Adipose tissue (tissue), 3 donors: ENCODE data around the gene GADD45G. TPM values are rescaled to one million over a fixed set of nuclear protein-coding genes. Genes with fewer than 3 reads are reported as not detected.

Experiments
- H3K27ac ChIP-seq: one replicate; pipeline ENCODE4 v1.5.1; 2013; ENCODE audit warnings: low read depth, low read length
- WGBS, 3 donors: extraction: QIAGEN DNeasy Blood & Tissue Kit; methylation state at CpG; one replicate each; pipeline ENCODE4 v1.1.7; 2013; 5-methylcytosine and 5-hydroxymethylcytosine counted together
- polyA plus RNA-seq, 3 donors: library from polyadenylated mRNA; stranded (reverse); fragments of 200-250 nt; gene quantifications; one replicate each; pipeline ENCODE4 v1.2.3, GENCODE V29; 2013
- donor health status: healthy with polysubstance abuse.
- donor health status: Bipolar disorder and iron deficiency.
- donor health status: healthy.

The GADD45G gene
- polyA plus RNA-seq, 3 donors: 5.3 to 45.2 (median 17.8) TPM

DNA sequence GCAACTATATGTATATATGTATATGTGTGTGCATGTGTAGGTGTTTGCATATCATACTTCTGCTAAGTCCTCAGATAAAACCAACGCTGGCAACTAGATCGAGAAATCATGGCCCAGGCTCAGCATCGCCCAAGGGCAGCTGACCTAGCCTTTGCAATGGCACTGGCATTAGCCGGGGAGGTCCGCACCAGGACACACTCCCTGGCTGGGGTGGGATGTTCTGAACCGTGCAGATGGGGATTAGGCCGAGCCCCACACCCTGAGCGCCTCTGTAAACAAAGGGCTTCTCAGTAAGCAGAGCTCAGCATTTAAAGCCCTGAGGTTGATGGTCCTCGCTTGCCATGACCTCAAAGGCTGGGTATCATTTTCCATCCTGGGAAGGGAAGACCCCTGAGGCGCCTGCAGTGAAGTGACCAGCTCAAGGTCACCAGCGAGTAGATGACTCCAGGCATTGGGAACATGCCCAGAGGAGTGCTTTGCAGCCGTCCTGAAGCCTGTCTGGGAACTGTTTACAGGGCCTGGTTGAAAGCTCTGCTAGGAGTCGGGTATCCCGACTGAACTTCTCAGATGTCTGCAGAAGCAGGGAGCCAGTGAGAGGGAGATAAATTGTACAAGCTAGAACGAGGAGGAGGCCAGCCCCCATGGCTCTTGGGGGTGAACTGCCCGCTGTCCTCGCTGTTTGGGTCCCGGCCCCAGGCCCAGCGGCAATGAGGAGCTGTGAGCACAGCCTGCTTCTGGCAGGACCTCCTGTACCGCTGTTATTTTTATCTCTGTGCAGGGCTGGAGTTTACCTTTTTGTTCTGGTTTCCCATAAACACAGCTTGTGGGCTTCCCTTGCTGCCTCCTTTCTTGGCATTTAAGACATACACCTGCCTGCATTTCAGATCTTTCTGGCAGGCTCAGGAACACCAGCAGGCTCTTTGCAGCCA is 18.4 kb downstream of the GADD45G start:
- H3K27ac ChIP-seq: no peak overlapping the region
- WGBS, 3 donors: 53 to 93% (median 86%) methylated on average over 20 of the region's 20 CpGs

DNA sequence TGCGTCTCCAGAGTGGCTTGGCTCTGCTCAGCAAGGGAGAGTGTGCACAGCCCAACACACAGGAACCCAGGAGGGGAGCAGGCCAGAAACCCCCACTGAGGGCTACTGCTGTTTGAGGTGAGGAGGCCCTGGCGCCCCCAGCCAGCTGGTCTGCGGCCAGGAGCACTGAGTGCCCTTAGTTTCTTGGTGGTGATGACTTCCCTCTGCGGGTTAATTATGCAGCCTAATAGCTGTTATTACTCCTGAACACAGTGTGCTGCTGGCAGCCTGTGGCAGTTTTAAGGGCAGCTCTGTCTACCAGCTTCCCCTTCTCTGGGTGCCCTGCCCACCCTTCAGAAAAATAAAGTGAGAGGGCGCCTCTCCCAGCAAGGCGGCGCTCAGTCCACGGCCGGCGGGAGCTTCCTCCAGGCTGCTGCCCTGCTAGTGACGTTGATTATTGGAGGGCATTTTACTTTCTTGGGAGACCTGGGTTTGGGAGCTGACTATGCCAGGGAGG is 19.2 kb downstream of the GADD45G start:
- WGBS, 3 donors: 65 to 70% (median 65%) methylated on average over 11 of the region's 11 CpGs
- no peak overlapping the region for H3K27ac ChIP-seq

DNA sequence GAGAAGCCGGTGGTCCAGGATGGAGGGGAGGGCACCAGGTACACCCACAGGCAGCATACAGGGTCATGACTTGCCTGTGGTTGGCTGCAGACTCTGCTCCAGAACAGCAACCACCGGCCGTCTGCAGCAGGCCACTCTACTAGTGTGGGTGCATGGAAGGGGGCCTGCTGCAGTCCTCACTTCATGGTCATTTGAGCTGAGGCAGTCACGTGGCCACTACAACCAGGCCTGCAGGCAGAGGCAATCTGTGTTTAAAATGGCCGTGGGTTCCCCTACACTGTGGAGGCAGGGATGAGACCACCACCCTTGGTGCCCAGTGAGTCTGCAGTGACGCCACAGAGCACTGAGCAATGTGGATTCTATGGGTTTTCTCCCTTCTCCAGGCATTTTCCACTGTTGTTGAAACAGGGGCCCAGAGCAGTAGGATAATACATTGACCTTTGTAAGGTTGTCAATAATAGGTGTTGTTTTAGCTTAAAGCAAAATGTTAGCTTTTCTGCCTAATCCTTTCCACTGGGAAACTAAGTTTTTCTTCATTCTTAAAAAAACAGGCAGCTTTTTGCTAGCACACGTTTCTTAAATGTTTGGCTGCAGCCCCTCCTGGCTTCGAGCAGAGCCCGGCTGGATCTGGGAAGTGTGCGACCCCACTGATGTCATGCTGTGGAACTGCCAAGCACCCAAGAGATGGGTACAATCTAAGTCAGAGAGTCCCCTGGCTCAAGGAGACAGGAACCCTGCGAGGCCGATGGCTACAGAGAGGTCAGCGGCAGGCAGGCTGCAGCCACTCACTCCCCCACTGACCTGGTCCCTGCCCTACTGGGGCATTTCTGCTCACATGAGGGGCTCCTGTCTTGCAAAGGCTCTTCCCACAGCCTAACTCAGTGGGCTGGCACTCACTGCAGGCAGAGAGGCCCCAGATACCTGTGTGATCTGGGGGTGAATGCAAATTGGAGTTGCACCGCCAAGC is 21.2 kb downstream of the GADD45G start:
- H3K27ac ChIP-seq: no peak overlapping the region
- 91 to 94% (median 93%) methylated on average over 14 of the region's 14 CpGs for WGBS, 3 donors

DNA sequence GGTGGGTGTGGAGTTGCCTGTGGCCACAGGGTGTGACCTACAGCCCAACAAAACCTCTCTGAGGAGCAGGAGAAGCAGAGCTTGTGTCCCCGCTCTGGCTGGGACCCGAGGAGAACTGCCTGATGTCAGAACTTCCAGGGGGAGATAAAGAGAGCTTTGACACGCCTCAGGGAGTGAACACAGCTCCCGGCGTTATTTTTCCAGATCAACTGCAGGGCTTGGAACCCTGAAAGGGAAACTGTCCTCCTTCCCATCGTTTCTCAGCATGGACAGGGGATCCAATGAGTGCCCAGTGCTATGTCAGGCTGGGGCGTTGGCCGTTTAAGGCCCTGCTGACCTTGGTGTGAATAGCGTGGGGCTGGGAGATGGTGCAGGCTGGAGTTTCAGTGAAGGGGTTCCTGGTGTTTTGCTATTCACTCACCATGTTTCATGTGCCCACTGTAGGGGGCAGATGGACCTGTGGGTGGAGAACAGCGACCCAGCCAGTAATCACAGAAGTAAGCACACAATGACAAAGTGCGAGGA is 22.0 kb downstream of the GADD45G start:
- no peak overlapping the region for H3K27ac ChIP-seq
- 47 to 75% (median 71%) methylated on average over 11 of the region's 11 CpGs for WGBS, 3 donors

DNA sequence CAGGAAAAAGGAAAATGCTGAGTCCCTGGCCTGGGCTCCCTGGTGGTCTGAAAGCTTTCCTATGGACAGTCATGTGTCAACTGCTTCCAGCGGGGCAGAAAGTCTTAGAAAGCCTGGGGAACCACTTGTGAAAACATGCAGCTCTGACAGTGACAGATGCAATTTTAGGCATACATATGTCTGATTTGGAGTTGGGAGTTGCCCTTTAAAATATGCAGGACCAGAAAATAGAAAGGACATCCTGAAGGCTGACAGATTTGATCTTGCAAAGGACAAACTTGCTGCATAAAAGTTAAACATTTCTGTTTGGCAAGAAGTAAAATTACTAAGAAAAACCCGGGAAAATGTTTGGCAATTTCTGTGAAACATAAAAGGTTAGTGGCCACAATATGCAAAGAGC is 23.8 kb downstream of the GADD45G start:
- WGBS, 3 donors: 54 to 78% (median 57%) methylated on average over 2 of the region's 2 CpGs

DNA sequence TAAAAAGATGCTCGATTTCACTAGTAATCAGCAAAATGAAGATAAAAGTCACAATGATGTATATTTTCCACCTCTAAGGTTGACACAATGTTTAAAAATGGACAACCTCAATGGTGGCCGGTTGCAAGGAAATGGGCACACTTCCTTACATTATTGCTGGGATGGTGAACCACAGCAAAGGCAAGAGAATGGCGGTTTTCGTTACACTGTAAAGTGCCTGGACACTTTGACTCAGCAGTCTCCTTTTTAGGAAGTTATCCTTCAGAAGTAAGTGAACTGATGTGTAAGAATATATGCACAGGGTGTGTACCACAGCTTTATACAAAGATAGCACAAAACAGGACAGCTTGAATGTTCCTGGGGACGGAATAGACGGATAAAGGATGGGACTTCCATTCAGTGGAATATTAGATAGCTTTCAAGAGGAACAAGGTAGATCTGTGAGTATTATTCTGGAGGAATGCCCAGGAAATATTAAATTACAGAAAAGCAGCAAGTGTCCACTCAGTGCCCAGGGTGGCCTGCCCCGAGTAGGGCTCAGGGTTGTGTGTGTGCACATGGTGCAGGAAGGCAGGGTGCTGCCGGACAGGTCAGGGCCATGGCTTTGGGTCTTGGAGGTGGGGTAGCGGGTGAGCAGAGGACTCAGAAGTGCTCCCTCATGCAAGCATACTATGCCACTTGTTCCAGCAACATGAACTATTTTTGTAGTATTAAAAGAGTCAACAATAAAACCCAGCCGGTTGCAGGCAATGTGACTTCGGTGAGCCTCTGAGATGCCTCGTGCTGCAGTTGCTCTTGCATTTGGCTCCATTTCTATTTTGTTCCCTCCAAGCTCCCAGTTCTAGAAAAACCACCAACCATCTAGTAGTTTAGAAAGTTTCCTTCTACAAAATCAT is 24.5 kb downstream of the GADD45G start:
- WGBS, 3 donors: 77 to 93% (median 82%) methylated on average over 12 of the region's 12 CpGs

More for the DNA sequence above, 23.8 kb downstream of the GADD45G start:
- no peak overlapping the region for H3K27ac ChIP-seq

DNA sequence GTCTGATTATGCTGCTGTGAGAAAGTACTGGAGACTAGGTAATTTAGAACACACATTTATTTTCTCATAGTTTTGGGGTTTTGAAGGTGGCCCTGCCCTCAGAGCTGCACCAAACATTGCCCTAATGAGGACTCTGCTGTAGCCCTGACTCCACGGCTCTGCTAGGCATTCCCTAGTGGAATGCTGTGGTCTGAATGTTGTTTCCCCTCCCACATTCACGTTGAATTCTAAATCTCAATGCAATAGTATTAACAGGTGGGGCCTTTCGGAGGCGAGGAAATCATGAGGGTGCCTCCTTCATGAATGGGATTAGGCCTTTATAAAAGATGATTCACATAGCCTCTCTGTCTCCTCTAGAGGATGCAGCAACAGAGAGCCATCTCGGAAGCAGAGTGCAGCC is 25.7 kb downstream of the GADD45G start:
- H3K27ac ChIP-seq: no peak overlapping the region
- 91 to 92% (median 91%) methylated on average over 5 of the region's 5 CpGs for WGBS, 3 donors

More for the DNA sequence above, 24.5 kb downstream of the GADD45G start:
- no peak overlapping the region for H3K27ac ChIP-seq

DNA sequence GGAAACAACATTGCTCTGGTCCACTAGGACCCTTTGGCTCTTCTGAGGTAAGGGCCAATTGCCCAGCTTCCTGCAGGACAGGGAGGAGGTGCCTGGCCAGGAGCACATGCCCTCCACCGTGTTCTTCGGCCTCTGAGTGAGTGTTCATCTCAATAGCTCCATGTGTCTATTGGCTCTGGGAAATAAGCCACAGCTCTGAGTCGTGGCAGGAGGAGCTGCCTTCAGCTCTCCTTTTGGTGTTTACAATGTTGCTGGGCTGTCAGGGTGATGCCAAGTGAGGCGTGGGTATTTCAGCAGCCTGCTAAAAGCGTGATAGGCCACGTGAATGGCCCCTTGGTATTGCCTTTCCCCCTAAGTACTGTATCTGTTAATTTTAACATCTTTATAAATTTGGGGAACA is 26.6 kb downstream of the GADD45G start:
- H3K27ac ChIP-seq: no peak overlapping the region
- WGBS, 3 donors: 57 to 81% (median 76%) methylated on average over 6 of the region's 6 CpGs

DNA sequence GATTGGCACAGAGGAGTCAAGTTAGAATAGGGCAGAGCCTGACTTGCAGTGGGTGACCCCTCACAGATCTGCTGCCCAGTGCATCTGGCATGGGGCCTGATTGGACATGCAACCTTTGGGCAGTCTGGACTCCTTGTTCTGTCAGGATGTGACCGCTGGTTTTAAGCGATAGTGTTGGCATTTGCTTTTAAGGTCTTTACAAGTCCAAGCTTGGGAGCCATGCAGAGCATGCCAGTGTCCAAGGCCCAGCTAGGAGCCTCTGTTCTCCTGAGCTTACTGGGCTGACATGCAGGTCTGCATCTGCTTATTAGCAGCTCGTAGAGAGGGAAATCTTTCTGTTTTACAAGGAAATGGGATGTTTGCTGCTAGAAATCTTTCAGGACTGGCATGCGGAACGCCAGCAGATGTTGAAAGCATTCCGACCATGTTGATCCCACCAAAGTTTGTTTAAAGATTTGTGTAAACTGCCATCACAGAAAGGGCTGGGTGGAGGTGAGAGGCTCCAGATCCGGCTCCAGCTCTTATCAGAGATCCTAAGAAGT is 27.5 kb downstream of the GADD45G start:
- 69 to 94% (median 84%) methylated on average over 7 of the region's 7 CpGs for WGBS, 3 donors

DNA sequence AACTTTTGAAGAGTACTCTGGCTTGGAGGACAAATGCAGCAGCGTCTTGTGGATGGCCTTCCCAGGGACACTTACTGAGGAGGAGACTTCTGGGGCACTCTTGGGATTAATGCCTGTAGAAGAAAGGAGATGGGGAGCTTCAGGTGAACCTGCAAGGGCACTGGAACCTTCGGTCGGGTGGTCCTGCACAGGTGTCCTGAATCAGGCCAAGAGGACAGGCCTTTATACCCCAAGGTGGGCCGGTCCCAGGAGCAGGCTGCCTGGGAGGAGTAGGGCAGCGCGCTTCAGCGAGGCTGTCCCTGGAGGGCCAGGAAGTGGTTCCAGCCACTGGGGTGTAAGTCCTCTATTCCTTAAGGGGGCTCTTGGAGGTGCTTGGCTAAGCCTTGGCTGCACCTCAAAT is 27.9 kb downstream of the GADD45G start:
- WGBS, 3 donors: 91 to 96% (median 94%) methylated on average over 7 of the region's 7 CpGs
- H3K27ac ChIP-seq: no peak overlapping the region

More for the DNA sequence above, 27.5 kb downstream of the GADD45G start:
- no peak overlapping the region for H3K27ac ChIP-seq

DNA sequence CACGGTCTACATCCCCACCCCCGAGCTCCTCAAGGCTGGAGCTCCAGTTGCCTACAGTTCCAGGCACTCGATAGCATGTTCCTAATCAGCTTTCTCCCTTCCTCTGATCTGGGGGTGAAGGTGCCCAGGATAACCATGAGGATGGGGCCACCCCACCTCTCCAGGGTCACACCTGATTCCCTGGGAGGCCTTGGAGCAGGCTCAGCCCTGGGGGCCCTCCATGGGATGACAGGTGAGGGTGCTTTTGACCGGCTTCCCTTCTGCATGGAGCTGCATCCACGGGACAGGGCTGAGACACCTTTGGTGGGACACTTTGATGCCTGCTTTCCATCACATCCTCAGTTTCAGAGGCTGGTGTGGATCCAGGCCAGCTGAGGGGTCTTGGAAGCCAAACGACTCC is 28.6 kb downstream of the GADD45G start:
- H3K27ac ChIP-seq: no peak overlapping the region
- WGBS, 3 donors: 90 to 96% (median 93%) methylated on average over 6 of the region's 6 CpGs

DNA sequence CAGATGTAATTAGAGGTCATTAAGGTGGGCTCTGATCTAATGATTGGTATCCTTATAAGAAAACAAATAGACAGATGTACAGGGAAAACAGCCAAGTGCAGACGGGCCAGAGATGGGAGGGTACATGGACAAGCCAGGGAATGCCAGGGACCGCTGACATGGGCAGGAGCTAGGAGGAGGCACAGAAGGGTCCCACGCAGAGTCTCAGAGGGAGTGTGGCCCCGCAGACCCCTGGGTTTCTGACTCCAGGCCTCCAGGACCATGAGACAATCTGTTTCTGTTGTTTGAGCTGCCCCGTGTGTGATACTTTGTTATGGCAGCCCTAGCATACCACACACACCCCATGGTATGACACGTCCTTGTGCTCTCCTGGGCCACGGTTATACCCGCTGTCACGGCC is 29.1 kb downstream of the GADD45G start:
- WGBS, 3 donors: 90 to 98% (median 96%) methylated on average over 9 of the region's 9 CpGs
- H3K27ac ChIP-seq: no peak overlapping the region

DNA sequence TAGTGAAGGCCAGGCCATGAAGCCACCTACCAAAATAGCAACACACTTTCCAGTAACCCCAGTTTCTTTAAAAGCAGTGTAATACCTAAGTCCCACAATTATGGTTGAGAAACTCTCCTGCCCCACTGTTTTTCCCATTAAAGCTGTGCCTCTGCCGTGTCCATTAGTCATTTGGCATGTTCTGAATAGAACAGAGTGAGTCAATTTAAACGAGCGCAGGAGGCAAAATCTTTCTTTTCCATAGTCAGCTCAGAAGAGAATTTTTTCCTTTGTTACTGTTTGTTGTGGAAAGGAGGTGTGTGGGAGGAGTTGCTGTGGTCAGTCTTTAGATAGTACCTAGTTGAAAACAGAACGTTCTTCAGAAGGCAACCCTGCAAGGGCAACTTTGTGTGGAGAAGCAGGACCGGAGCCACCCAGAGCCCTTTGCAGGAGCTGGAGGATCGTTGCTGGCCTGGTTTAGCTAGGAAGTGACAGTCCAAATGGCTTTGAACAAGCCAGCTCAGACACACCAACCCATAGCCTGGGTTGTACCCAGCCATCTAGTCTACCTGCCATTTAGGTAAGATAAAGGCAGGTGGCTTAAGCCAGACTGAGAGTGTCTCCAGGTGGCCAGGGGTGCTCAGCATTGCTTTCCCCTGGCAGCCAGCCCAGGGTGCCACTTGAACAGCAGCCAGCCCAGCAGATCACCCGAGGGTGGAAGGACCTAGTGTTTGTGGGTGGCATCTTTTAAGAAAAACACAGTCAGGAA is 30.4 kb downstream of the GADD45G start:
- no peak overlapping the region for H3K27ac ChIP-seq
- WGBS, 3 donors: 51 to 63% (median 60%) methylated on average over 7 of the region's 7 CpGs

DNA sequence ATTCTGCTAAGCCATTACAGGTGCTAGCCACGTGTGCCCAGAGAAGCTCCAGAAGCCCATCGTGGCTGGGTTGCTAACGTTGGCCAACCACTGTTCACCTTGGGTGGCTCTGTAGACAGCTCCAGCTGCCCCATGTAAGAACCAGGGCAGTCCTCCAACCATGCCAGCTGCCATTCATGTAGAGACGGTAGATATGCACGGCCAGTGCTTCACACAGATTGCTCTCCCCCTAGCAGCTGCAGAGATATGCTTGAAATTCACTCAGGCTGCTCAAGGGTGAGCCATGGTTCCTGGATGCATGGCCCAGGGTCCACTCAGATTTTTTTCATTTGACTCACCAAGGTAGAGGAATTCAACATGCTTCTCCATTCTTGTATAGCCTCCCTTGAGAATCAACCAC is 31.0 kb downstream of the GADD45G start:
- no peak overlapping the region for H3K27ac ChIP-seq
- 46 to 93% (median 90%) methylated on average over 5 of the region's 5 CpGs for whole genome bisulfite sequencing, 3 donors

DNA sequence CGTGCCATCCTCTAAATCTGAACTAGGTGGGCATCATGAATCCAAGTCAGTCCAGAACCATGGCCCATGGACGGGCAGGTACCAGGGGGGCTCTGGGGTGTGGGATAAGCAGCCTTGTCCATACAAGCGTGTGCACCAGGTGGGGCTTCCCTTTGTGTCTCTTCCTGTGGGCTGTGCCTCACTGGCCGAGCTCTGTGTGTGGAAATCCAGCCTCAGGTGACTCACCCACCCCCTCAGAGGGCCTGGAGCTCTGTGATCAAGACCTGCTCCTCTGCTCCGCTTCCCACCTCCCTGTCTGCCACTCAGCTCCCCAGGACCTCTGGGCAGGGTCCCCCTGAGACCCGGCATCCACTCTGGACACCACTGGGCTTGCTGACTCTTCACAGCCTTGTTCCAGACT is 33.0 kb downstream of the GADD45G start:
- WGBS, 3 donors: 84 to 96% (median 88%) methylated on average over 6 of the region's 6 CpGs
- H3K27ac ChIP-seq: no peak overlapping the region

DNA sequence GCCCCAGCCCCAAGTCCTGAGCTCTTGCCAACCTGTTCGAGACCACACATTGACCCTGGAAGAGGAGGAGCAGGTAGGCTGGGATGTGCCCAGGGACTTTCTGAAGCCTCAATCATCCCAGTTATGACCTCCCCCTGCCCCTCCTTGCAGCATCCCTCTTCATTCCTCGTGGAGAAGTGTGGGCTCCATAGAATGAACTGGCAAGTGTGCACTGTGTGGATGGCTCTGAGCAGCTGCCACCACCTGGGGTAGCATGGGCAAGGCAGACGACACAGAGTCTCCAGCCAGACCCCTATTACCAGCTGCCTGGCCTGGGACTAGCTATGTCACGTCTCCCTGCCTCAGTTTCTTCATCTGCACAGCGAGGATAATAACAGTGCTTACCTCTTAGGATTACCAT is 33.5 kb downstream of the GADD45G start:
- no peak overlapping the region for H3K27ac ChIP-seq
- WGBS, 3 donors: 67 to 91% (median 88%) methylated on average over 5 of the region's 5 CpGs

DNA sequence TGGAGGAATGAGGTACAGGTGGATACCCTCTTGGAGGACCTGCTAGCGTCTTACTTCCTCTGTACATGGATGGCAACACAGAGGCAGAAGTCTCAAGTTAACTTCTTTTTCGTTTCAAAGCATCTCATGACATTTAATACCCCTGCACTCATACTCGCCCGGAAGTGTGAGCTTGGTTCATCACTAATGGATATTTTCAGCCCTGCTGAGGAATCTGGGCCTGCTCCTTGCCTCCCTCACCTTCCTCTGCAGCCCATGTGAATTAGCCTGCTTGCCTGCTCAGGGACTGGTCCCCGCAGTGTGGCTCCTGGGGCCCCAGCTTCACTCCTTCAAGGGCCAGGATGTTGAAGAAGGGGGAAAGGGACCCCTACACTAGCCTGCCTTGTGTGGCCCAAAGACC is 34.1 kb downstream of the GADD45G start:
- no peak overlapping the region for H3K27ac ChIP-seq
- 79 to 91% (median 80%) methylated on average over 5 of the region's 5 CpGs for WGBS, 3 donors
